ENCODE measurements around the gene PHACTR3. TPM values are rescaled to one million over a fixed set of nuclear protein-coding genes. Genes with fewer than 3 reads are reported as not detected.

PHACTR3 gene
- total and polyA plus RNA-seq, 2 donors (not counting 1 experiment from before 2014, with no cell fraction given), result not detected

DNA sequence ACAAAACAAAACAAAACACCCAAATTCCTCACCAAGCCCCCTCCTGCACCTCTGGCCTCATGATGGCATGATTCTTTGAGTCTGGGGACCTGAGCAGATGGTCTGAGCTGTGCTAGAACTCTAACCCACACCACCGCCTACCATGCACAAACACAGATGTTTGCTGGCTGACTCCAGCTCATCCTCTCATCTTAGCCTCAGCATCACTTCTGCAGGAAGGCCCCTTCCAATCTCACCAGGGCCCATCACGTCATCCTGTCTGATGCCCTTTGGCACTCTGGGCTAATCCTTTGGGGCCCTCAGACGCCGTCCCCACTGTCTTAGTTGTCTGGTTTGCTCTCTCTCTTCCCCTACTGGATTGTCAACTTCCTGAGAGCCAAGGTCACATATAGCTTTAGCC lies 85.8 kb downstream of the PHACTR3 start:
- Histone ChIP-seq H3K4me2 (ENCODE audit: extremely low read depth, insufficient read depth, low read length) (no peak overlapping the region), H3K27me3 (ENCODE audit: control insufficient read depth, insufficient read depth, low read length) (no peaks in the 10 kb centered on the region), H3K79me2 (ENCODE audit: control insufficient read depth, insufficient read depth, low read length) (no peaks in the 10 kb centered on the region), H3K36me3 (ENCODE audit: control insufficient read depth, insufficient read depth, low read length) (no peaks in the 10 kb centered on the region), H3K4me3 (replicated peaks in 1 of 4; ENCODE audit: control extremely low read depth in 1 of 4, insufficient read depth in 1 of 4, low read depth in 3 of 4, low read length in 4 of 4) (no peak overlapping the region), H3K9me3 (ENCODE audit: control insufficient read depth, insufficient read depth, low read depth, low read length) (no peaks in the 10 kb centered on the region), H2AFZ (ENCODE audit: low read length) (no peak overlapping the region), H3K4me1 (ENCODE audit: control insufficient read depth, extremely low read depth, insufficient read depth, low read length) (no peaks in the 10 kb centered on the region), H3K9ac (ENCODE audit: insufficient read depth, low read length) (no peak overlapping the region), H3K27ac (ENCODE audit: insufficient read depth, low read length) (no peak overlapping the region), H4K20me1 (ENCODE audit: control insufficient read depth, extremely low read depth, insufficient read depth, low read length) (no peaks in the 10 kb centered on the region)
- no peak for DNase-seq (ENCODE audit: low read depth in 2 of 2)
- TF ChIP-seq CTCF (conservative IDR thresholded peaks at IDR 0.05 in 1 of 2, IDR thresholded peaks at IDR 0.05 in 1 of 2; ENCODE audit: low read depth in 1 of 2, low read length in 2 of 2) (no peak), EZH2 (IDR thresholded peaks at IDR 0.05; ENCODE audit: low read length, missing control alignments) (no peak)

GRCh38 chr20:59690976-59691375 lies 86.6 kb downstream of the PHACTR3 start:
- Histone ChIP-seq H3K27me3 (ENCODE audit: control insufficient read depth, insufficient read depth, low read length) (no peaks in the 10 kb centered on the region), H3K27ac (ENCODE audit: insufficient read depth, low read length) (no peak overlapping the region), H3K4me2 (ENCODE audit: extremely low read depth, insufficient read depth, low read length) (no peak overlapping the region), H3K9ac (ENCODE audit: insufficient read depth, low read length) (no peak overlapping the region), H3K4me3 (replicated peaks in 1 of 4; ENCODE audit: control extremely low read depth in 1 of 4, insufficient read depth in 1 of 4, low read depth in 3 of 4, low read length in 4 of 4) (no peak overlapping the region), H3K79me2 (ENCODE audit: control insufficient read depth, insufficient read depth, low read length) (no peaks in the 10 kb centered on the region), H3K4me1 (ENCODE audit: control insufficient read depth, extremely low read depth, insufficient read depth, low read length) (no peaks in the 10 kb centered on the region), H3K36me3 (ENCODE audit: control insufficient read depth, insufficient read depth, low read length) (no peaks in the 10 kb centered on the region), H3K9me3 (ENCODE audit: control insufficient read depth, insufficient read depth, low read depth, low read length) (no peaks in the 10 kb centered on the region), H2AFZ (ENCODE audit: low read length) (no peak overlapping the region), H4K20me1 (ENCODE audit: control insufficient read depth, extremely low read depth, insufficient read depth, low read length) (no peaks in the 10 kb centered on the region)
- DNase-seq (ENCODE audit: low read depth in 2 of 2), result no peak
- no peak for TF ChIP-seq CTCF (conservative IDR thresholded peaks at IDR 0.05 in 1 of 2, IDR thresholded peaks at IDR 0.05 in 1 of 2; ENCODE audit: low read depth in 1 of 2, low read length in 2 of 2)
- TF ChIP-seq EZH2 (IDR thresholded peaks at IDR 0.05; ENCODE audit: low read length, missing control alignments), result no peak

GRCh38 chr20:59692139-59692538 lies 87.8 kb downstream of the PHACTR3 start:
- H4K20me1 ChIP-seq (ENCODE audit: control insufficient read depth, extremely low read depth, insufficient read depth, low read length), result no peaks in the 10 kb centered on the region
- no peak overlapping the region for H3K4me3 ChIP-seq (replicated peaks in 1 of 4; ENCODE audit: control extremely low read depth in 1 of 4, insufficient read depth in 1 of 4, low read depth in 3 of 4, low read length in 4 of 4)
- no peak overlapping the region for H3K4me2 ChIP-seq (ENCODE audit: extremely low read depth, insufficient read depth, low read length)
- no peak overlapping the region for H3K27ac ChIP-seq (ENCODE audit: insufficient read depth, low read length)
- no peak for DNase-seq (ENCODE audit: low read depth in 2 of 2)
- no peaks in the 10 kb centered on the region for H3K36me3 ChIP-seq (ENCODE audit: control insufficient read depth, insufficient read depth, low read length)
- H3K27me3 ChIP-seq (ENCODE audit: control insufficient read depth, insufficient read depth, low read length), result no peaks in the 10 kb centered on the region
- H3K4me1 ChIP-seq (ENCODE audit: control insufficient read depth, extremely low read depth, insufficient read depth, low read length), result no peaks in the 10 kb centered on the region
- H3K9me3 ChIP-seq (ENCODE audit: control insufficient read depth, insufficient read depth, low read depth, low read length), result no peaks in the 10 kb centered on the region
- no peaks in the 10 kb centered on the region for H3K79me2 ChIP-seq (ENCODE audit: control insufficient read depth, insufficient read depth, low read length)
- no peak overlapping the region for H2AFZ ChIP-seq (ENCODE audit: low read length)
- TF ChIP-seq EZH2 (IDR thresholded peaks at IDR 0.05; ENCODE audit: low read length, missing control alignments) (no peak), CTCF (conservative IDR thresholded peaks at IDR 0.05 in 1 of 2, IDR thresholded peaks at IDR 0.05 in 1 of 2; ENCODE audit: low read depth in 1 of 2, low read length in 2 of 2) (no peak)
- no peak overlapping the region for H3K9ac ChIP-seq (ENCODE audit: insufficient read depth, low read length)
